GM19397 (cell line): Measurements from ENCODE around the gene RAB44.
"Not testable (repeated sequence)": the region's sequence is repeated elsewhere in the genome, so short reads cannot be mapped to it uniquely, and the experiment has no call there.

Source experiments
- ATAC-seq: cut with Tn5 transposase; IDR thresholded peaks from one replicate; pipeline ENCODE4 v1.9.1; 2021; ENCODE audit warnings: mild to moderate bottlenecking, moderate library complexity; ENCODE audit not compliant: unreplicated experiment

The RAB44 gene

DNA sequence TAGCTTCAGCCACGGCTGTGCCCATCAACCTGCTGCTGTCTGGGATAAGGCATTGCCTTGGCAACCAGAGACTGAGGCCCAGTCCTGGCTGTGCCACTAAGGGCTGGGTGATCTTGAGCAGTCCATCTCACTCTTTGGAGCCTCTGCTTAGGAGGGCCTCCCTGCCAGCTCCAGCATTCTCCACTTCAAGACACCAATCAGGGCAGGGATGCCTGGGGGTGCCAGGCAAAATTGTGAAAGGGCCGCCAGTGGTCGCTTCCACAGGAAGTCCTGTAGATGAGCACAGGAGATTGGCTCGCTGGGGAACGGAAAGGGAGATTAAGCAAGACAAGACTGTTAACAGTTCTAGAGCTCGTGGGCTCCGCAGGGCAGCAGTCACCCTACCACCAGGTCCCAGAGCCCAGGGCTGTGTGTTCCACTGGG is at the start of gene RAB44:
RAB44 (plus strand) TSS at position 346 of the 423 bp plus-strand sequence. CDS start 6,410 bp downstream, outside the sequence.
- no peak for ATAC-seq

DNA sequence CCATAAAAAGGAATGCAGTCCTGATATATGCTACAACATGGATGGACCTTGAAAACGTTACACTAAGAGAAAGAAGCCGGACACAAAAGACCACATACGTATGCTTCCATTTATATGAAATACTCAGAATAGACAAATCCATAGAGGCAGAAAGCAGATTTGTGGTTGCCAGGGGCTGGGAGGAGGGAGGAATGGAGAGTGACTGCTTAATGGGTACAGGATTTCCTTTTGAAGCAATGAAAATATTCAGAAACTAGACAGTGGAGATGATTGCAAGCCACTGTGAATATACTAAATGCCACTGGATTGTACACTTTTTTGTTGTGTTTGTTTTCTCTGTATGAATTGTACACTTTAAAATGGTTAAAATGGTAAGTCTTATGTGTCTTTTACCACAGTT is 48.5 kb upstream of the RAB44 start:
- no peak for ATAC-seq

- ATAC-seq, result no peak
These were observed 47.7 kb upstream of the RAB44 start for GRCh38 chr6:36649701-36650484.

GRCh38 chr6:36650848-36651478 is 46.7 kb upstream of the RAB44 start:
- ATAC-seq, result no peak

- no peak for ATAC-seq
These were observed 45.8 kb upstream of the RAB44 start for GRCh38 chr6:36651659-36652379.

- not testable (repeated sequence) for ATAC-seq
These were observed 43.2 kb upstream of the RAB44 start for GRCh38 chr6:36654469-36654868.

GRCh38 chr6:36655085-36655724 is 42.4 kb upstream of the RAB44 start:
- no peak for ATAC-seq

GRCh38 chr6:36656441-36656840 is 41.2 kb upstream of the RAB44 start:
- ATAC-seq, result no peak

GRCh38 chr6:36657271-36657670 is 40.4 kb upstream of the RAB44 start:
- no peak for ATAC-seq

DNA sequence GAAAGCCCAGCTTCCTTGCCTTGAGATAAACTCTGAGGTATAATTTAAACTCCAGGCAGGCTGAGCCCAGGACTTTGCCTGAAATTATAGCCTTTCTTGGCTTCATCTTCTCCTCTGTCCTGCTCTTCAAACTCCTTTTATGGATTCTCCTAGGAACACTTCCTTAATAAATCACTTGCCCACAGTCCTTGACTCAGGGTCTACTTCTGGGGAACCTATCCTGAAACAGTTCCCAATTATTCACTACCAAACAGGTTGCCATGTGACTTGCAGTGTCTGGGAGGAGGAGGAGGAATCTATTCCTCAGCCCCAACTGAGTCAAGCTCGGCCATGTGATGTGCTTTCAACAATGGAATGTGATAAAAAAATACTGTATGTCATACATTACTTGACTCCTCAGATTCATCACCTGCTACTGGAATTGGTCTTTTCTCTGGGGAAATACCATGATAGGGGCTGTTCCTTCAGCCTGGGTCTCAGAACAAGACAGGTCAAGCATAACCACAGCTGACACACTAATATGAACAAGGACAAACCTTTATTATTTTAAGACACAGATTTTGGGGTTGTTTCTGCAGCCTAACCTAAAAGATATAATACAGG is 39.6 kb upstream of the RAB44 start:
- ATAC-seq, result no peak

DNA sequence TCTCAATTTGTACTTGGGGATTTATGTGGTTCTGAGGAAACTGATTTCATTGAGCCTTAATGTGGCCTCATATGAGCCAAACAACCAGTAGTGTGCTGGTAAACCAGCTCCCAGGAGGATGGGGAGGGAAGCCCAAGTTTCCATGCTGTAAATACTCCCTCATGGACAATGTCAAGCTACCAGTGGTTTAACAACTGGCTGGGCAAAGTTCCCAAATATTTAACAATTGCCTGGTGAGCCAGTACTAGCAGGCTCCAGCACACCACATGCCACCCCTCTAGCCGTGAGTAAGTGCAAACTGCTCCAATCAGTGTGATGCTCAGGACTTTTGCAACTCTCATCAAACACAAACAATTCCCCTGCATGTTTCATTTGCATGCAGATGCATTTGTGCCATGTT is 38.4 kb upstream of the RAB44 start:
- ATAC-seq, result no peak

- no peak for ATAC-seq
These were observed 36.7 kb upstream of the RAB44 start for GRCh38 chr6:36660771-36661471.

DNA sequence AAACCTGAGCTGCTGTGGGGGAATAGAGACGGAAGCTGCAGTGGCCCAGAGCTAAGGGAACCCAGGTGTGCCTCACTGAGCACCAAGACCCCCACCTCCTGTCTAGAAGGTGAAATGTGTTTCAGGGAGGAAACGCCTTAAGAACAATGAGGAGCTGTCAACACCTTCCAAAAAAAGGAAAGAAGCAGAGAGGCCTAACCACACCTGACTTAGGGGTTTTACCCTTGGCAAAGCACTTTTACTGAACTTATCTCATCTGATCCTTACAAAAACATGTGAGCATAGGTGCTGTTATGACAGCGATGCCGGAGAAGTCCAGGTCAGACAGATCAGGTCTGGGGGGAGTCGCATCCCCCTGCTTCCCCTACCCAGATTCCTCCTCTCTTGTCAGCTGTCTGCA is 35.2 kb upstream of the RAB44 start:
- no peak for ATAC-seq

DNA sequence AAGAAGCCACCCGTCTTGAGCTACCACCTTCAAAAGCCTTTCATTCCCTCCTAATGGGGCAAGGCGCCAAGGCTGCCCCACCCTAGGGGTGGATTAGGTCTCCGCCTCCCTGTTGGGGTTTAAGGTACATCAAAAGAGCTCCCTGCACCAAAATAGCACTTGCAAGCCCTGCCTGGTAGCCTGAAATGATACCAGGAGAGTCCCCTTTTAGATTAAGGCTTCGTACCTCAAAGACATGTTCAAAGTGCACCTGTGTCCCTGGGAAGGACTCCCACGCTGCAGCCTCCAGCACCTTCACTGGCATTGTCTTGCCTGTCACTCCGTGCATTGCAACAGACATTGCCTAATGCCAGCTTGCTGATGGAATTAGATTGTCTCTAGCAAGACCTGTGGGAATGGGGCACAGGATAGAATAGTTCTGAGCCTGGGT is 34.8 kb upstream of the RAB44 start:
- no peak for ATAC-seq

DNA sequence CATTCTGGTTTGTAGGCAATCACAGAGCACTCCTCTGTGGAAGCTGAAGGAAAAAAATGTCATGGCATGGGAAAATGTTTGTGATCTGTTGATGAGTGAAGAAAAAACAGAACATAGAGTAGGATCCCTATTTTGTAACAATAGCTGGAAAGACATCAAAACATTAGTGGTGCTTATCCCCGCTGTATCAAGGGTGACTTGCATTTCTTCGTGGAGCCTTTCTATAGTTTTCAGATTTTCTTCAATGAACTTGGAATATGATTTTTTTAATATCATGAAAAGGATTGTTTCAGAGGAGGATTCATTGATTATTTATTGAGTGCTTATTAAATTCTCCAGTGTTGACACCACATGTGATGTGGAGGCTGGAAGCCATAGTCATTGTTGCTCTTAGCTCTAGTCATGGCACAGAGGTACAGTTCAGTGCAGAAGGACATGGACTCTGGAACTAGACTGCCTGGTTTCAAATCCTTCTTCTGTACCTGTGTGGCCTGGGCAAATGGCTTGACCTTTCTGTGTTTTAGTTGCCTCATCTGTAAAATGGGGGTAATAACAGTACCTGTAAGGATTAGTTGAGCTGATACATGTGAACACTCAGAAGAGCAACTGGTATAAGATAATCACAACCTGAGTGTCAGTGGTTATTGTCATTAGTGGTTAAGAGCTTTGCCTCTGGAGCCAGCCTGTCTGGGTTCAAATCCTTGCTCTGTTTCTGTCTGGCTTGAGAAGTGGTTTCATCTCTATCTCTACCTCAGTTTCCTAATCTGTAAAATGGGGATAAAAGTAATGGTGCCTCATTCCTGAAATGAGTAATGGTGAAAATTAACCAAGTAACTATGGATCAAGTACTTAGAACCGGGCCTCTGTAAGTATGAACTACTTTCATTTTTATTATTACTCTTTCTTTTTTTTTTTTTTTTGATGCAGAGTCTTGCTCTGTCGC is 33.9 kb upstream of the RAB44 start:
- ATAC-seq, result no peak

DNA sequence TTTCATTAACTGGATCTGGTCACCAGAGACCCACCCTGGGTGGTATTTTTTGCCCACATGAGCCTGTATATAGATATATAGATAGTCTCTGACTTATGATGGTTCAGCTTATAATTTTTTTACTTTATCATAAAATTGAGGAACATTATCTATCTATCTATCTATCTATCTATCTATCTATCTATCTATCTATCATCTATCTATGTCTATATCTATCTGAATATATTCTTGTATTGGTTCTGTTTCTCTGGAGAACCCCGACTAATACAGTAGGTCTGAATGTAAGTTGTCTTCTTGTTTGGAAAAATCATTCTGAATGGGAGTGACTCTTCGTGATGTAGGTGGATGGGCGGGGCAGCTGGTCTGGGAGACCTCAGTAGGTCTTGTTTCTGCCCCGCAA is 32.4 kb upstream of the RAB44 start:
- no peak for ATAC-seq

DNA sequence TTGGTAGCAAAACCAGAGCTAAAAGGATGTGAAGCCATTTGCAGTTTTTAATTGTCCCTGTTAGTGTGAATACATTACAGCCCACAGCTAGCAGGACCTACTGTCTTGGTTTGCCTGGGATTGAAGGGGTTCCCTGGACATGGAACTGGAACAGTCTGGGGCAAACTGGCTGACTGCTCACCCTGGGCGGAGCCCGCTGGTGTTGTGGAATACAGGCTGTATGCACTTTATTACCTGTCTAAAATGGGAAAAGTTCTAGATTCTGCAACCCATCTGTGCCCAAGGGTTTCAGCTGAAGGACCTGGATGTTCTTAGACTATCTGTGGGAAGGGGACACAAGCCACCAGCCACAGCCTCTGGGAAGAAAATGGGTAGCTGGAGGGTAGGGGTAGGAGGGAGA is 31.3 kb upstream of the RAB44 start:
- ATAC-seq, result no peak

DNA sequence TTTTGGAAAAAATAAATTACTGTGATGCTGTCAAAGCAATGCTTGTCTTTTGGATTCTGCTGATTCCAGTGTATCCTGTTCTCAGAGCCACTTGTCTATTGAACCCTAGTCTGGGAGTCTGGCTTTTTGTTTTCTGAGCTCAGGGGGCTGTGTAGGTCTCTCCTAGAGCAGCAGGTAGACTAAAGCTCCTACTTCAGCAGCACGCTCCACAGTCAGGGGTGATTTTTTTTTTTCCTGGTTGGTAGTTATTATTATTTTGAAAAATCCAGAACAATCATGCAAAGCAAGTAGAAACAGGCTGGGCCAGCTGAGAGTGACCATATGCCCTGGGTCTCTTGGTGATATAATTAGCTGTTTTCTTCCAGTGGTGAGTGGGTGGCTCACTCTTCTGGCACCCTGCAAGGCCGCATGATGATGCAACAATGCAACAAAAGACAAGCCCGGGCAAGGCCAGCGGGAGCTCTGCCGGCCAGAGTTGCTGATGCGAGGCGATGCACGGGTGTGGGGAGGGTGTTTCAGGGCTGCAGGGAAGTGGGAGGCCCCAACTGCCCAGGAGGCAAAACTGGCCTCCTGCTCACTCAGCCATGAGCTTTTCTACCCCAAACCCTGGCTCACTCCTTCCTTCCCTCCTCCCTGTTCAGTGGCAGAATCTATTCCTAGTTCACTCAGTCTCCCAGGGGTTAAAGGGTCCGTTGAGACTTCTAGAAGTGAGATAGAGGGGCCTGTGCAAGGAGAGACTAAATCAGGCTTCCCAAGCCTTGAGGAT is 30.6 kb upstream of the RAB44 start:
- peak; percentile 69 for ATAC-seq
